GM12891 (cell line): ENCODE data around the gene L3MBTL2.

Source experiments
- POLR2A ChIP-seq: IDR thresholded peaks from 2 replicates; pipeline ENCODE4 v1.6.1; 2011; ENCODE audit warnings: low read depth, low read length, control low read depth
- POLR2AphosphoS5 ChIP-seq: IDR thresholded peaks from 2 replicates; pipeline ENCODE4 v1.6.1; 2011; ENCODE audit warnings: low read depth, low read length, control low read depth
- TAF1 ChIP-seq: IDR thresholded peaks from 2 replicates; pipeline ENCODE4 v1.6.1; 2011; ENCODE audit warnings: low read depth, low read length, control low read depth

- TF ChIP-seq POLR2A (no peak), TAF1 (no peak), POLR2AphosphoS5 (no peak)
Observed at GRCh38 chr22:41206719-41207118, 1.6 kb downstream of the L3MBTL2 start.
